GM12801 (cell line): Measurements from ENCODE around the gene ALPL.

ENCODE experiments used
- TF ChIP-seq, protein P1 (sequence below): IDR thresholded peaks from one replicate; pipeline ENCODE4 v1.5.1; 2011; ENCODE audit warnings: control low read depth; ENCODE audit not compliant: insufficient read length; ENCODE audit errors: extremely low read depth

Gene ALPL

DNA sequence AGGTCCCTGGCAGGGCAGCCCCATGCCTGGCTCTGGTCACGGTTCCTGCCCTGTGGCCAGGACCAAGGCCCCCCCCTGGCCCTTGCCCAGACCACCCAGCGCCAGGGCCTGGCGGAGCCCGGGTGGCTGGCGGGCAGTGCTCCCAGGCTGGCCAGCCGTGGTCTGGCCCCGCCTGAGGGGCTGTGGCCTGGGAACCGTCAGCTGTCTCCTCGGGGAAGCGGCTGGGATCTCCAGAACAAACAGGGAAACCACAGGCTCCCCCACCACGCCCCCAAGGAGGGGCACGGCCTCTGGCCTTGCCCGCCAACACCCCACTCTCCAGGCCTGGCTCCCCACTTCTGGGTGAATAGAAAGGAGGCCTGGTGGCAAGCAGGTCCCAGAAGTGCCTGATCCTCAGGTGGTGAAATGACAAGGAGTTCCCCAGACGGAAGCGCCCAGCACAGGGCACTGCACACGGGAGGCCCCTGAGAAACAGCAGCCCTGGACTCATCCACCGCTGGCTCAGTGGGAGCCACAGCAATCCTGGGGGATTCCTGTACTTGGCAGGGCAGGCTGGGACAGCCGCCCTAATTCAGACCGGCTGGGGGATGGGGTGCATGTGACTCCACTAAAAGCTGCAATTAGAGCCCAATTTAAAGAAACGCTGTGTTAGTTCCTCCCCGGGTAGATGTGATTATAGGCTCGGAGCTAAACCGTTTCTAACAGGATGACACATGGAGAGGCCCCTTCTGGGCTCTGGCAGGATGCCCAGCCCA lies 81.1 kb downstream of the ALPL start:
- TF ChIP-seq, protein P1, sequence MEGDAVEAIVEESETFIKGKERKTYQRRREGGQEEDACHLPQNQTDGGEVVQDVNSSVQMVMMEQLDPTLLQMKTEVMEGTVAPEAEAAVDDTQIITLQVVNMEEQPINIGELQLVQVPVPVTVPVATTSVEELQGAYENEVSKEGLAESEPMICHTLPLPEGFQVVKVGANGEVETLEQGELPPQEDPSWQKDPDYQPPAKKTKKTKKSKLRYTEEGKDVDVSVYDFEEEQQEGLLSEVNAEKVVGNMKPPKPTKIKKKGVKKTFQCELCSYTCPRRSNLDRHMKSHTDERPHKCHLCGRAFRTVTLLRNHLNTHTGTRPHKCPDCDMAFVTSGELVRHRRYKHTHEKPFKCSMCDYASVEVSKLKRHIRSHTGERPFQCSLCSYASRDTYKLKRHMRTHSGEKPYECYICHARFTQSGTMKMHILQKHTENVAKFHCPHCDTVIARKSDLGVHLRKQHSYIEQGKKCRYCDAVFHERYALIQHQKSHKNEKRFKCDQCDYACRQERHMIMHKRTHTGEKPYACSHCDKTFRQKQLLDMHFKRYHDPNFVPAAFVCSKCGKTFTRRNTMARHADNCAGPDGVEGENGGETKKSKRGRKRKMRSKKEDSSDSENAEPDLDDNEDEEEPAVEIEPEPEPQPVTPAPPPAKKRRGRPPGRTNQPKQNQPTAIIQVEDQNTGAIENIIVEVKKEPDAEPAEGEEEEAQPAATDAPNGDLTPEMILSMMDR, result no peak

DNA sequence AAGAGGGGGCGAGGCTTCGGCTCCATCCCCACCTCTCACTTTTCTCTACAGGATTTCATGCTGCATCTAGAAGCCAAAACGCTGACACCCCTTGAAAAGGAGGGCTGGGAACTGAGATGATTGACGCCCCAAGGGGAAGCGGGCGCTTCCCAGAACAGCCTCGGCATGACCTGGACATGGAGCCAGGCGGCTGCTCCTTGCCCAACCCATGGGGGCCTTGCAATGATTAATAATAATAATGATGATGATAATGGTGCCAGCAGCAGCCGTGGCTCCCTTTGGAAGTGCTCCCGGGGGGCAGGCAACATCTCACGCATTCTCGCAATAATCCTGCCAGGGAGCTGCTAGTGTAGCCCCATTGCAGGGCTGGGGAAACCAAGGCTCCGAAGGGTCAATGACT lies 81.7 kb downstream of the ALPL start:
- TF ChIP-seq, protein P1, result no peak

DNA sequence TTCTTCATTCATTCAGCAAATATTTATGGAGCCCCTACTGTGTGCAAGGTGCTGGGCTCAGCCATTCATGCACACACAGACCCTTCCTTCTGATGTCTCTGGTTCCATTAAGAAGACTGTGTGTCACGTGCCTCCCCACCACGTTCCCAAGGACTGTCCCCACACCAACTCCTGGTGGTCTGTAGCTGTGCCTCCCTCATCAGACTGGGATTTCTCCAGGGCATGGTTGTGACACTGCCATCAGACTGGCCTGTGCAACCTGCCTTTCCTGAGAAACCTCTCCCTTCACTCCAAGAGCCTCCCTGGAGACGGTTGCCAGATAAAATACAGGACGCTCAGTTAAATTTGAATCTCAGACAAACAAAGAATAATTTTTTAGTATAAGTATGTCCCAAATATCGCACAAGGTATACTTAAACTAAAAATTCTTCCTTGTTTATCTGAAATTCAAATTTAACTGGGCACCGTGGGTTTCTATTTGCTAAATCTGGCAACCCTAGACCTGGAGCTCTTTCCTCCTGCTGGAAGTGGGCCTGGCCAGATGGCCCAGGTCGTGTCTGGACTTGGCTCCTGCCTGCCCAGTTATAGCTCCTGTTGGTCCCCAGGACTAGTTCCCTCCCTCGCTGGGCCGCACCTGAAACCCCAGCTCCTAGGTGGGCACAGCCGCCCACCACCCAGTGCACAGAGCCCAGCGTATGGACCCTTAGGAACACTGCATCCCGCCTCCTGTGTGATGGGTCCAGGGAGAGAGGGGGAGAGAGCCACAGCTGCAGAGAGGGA lies 83.1 kb downstream of the ALPL start:
- TF ChIP-seq, protein P1, result no peak

- TF ChIP-seq, protein P1, result no peak
Observed at GRCh38 chr1:21593231-21593630, 84.0 kb downstream of the ALPL start.

DNA sequence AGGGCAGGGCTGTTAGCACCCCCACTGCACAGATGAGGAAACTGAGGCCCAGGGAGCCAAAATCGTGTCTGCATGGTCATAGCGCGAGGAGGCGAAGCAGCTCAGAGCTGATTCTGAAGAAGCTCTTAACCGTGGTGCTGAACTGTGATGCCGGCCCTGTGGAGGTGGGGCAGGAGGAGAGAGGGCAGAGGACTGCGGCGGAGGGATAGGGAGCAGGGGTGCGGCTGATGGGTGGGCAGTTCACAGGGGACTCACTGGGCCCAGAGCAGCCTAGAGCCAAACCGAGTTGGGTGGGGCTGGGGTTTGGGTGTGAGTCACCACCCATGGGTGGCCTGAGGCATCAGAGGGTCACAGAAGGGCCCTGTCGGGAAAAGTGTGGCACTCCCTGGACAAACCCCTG lies 85.3 kb downstream of the ALPL start:
- TF ChIP-seq, protein P1, result no peak

- TF ChIP-seq, protein P1, result no peak
Observed at GRCh38 chr1:21594935-21595897, 86.0 kb downstream of the ALPL start.

DNA sequence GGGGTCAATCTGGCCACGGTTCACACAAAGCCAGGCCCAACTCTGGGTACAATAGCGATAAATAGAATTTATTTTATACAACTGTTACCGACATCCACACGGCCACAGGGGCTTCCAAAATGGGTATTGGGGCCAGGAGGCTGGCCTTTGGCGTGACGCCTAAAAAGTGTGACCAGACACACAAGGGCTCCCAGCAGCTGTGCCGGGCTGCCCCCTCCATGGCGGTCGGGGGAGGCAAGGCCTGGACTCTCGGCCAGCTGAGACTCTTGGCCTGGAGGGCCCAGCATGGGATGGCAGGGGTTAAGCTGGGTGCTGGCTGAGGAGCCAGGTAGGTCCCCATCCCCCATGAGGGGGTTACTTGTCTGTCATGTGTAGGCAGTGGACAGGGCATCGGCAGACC lies 87.0 kb downstream of the ALPL start:
- TF ChIP-seq, protein P1, result no peak
